ENCODE measurements around the gene TIMP2.
A peak's percentile ranks its signal among the peaks of the same experiment; 100 is the strongest.

Gene TIMP2

GRCh38 chr17:78842881-78843565 lies 82.2 kb downstream of the TIMP2 start:
- peaks cover 27% of the 10 kb centered on the region for H3K4me1 Mint-ChIP-seq (ENCODE audit: low read depth)
- no peaks in the 10 kb centered on the region for H3K9me3 Mint-ChIP-seq (ENCODE audit: low read depth)
- H3K27me3 Mint-ChIP-seq = no peaks in the 10 kb centered on the region
- H3K4me3 Mint-ChIP-seq = no peak overlapping the region
- no peak overlapping the region for H3K27ac Mint-ChIP-seq
- H3K36me3 Mint-ChIP-seq = peaks cover 4% of the 10 kb centered on the region

- H3K9me3 Mint-ChIP-seq (ENCODE audit: low read depth) = no peaks in the 10 kb centered on the region
- H3K27me3 Mint-ChIP-seq = no peaks in the 10 kb centered on the region
- peaks cover 13% of the 10 kb centered on the region for H3K36me3 Mint-ChIP-seq
- H3K4me3 Mint-ChIP-seq = peak within 1 kb of the TSS; percentile 95
- H3K4me1 Mint-ChIP-seq (ENCODE audit: low read depth) = peaks cover 42% of the 10 kb centered on the region
- H3K27ac Mint-ChIP-seq = peak within 1 kb of the TSS; percentile 94
These were observed 84.2 kb downstream of the TIMP2 start, which contains the start of gene USP36 for GRCh38 chr17:78840780-78841611. USP36 (minus strand) TSS chr17:78840814; CDS start chr17:78836363, 4,451 bp downstream.

GRCh38 chr17:78840530-78840779 lies 84.7 kb downstream of the TIMP2 start:
- Mint-ChIP-seq H3K4me1 (ENCODE audit: low read depth) (peaks cover 42% of the 10 kb centered on the region), H3K9me3 (ENCODE audit: low read depth) (no peaks in the 10 kb centered on the region), H3K27me3 (no peaks in the 10 kb centered on the region), H3K36me3 (peaks cover 15% of the 10 kb centered on the region), H3K4me3 (peak overlapping the region; percentile 90), H3K27ac (peak overlapping the region; percentile 94)

GRCh38 chr17:78839762-78840529 lies 85.2 kb downstream of the TIMP2 start:
- H3K9me3 Mint-ChIP-seq (ENCODE audit: low read depth) = no peaks in the 10 kb centered on the region
- H3K27ac Mint-ChIP-seq = peak overlapping the region; percentile 92
- H3K4me1 Mint-ChIP-seq (ENCODE audit: low read depth) = peaks cover 42% of the 10 kb centered on the region
- H3K27me3 Mint-ChIP-seq = no peaks in the 10 kb centered on the region
- H3K4me3 Mint-ChIP-seq = peak overlapping the region; percentile 95
- peaks cover 15% of the 10 kb centered on the region for H3K36me3 Mint-ChIP-seq

GRCh38 chr17:78839235-78839761 lies 85.9 kb downstream of the TIMP2 start:
- H3K27me3 Mint-ChIP-seq = no peaks in the 10 kb centered on the region
- peaks cover 15% of the 10 kb centered on the region for H3K36me3 Mint-ChIP-seq
- peak overlapping the region; percentile 95 for H3K4me3 Mint-ChIP-seq
- peak overlapping the region; percentile 92 for H3K27ac Mint-ChIP-seq
- H3K4me1 Mint-ChIP-seq (ENCODE audit: low read depth) = peaks cover 40% of the 10 kb centered on the region
- H3K9me3 Mint-ChIP-seq (ENCODE audit: low read depth) = no peaks in the 10 kb centered on the region

- Mint-ChIP-seq H3K27ac (peak overlapping the region; percentile 50), H3K9me3 (ENCODE audit: low read depth) (no peaks in the 10 kb centered on the region), H3K4me1 (ENCODE audit: low read depth) (peaks cover 39% of the 10 kb centered on the region), H3K27me3 (no peaks in the 10 kb centered on the region), H3K4me3 (peak overlapping the region; percentile 95), H3K36me3 (peaks cover 15% of the 10 kb centered on the region)
These were observed 86.6 kb downstream of the TIMP2 start for GRCh38 chr17:78838574-78839005.

GRCh38 chr17:78836420-78837021 lies 88.7 kb downstream of the TIMP2 start:
- H3K27ac Mint-ChIP-seq = no peak overlapping the region
- H3K36me3 Mint-ChIP-seq = peaks cover 17% of the 10 kb centered on the region
- H3K4me1 Mint-ChIP-seq (ENCODE audit: low read depth) = peaks cover 44% of the 10 kb centered on the region

GRCh38 chr17:78834571-78834970 lies 90.6 kb downstream of the TIMP2 start:
- Mint-ChIP-seq H3K4me1 (ENCODE audit: low read depth) (peaks cover 48% of the 10 kb centered on the region), H3K27ac (no peak overlapping the region), H3K9me3 (ENCODE audit: low read depth) (no peaks in the 10 kb centered on the region), H3K27me3 (no peaks in the 10 kb centered on the region), H3K36me3 (peaks cover 24% of the 10 kb centered on the region), H3K4me3 (no peak overlapping the region)

More at GRCh38 chr17:78836420-78837021, 88.7 kb downstream of the TIMP2 start:
- Mint-ChIP-seq H3K27me3 (no peaks in the 10 kb centered on the region), H3K4me3 (peak overlapping the region; percentile 30), H3K9me3 (ENCODE audit: low read depth) (no peaks in the 10 kb centered on the region)

- Mint-ChIP-seq H3K9me3 (ENCODE audit: low read depth) (no peaks in the 10 kb centered on the region), H3K36me3 (peaks cover 23% of the 10 kb centered on the region), H3K4me3 (no peak overlapping the region), H3K4me1 (ENCODE audit: low read depth) (peaks cover 36% of the 10 kb centered on the region), H3K27me3 (no peaks in the 10 kb centered on the region), H3K27ac (no peak overlapping the region)
These were observed 92.7 kb downstream of the TIMP2 start for GRCh38 chr17:78832541-78832810.

- Mint-ChIP-seq H3K9me3 (ENCODE audit: low read depth) (no peaks in the 10 kb centered on the region), H3K27me3 (no peaks in the 10 kb centered on the region), H3K4me1 (ENCODE audit: low read depth) (peaks cover 32% of the 10 kb centered on the region), H3K4me3 (no peak overlapping the region), H3K36me3 (peaks cover 21% of the 10 kb centered on the region), H3K27ac (no peak overlapping the region)
These were observed 93.3 kb downstream of the TIMP2 start for GRCh38 chr17:78831688-78832540.

- H3K27me3 Mint-ChIP-seq = no peaks in the 10 kb centered on the region
- no peak overlapping the region for H3K4me3 Mint-ChIP-seq
- no peak overlapping the region for H3K27ac Mint-ChIP-seq
- H3K36me3 Mint-ChIP-seq = peaks cover 15% of the 10 kb centered on the region
- no peaks in the 10 kb centered on the region for H3K9me3 Mint-ChIP-seq (ENCODE audit: low read depth)
- peaks cover 38% of the 10 kb centered on the region for H3K4me1 Mint-ChIP-seq (ENCODE audit: low read depth)
These were observed 95.7 kb downstream of the TIMP2 start for GRCh38 chr17:78829477-78829876.

- no peaks in the 10 kb centered on the region for H3K9me3 Mint-ChIP-seq (ENCODE audit: low read depth)
- peaks cover 38% of the 10 kb centered on the region for H3K4me1 Mint-ChIP-seq (ENCODE audit: low read depth)
- no peak overlapping the region for H3K27ac Mint-ChIP-seq
- H3K36me3 Mint-ChIP-seq = peaks cover 15% of the 10 kb centered on the region
- H3K27me3 Mint-ChIP-seq = no peaks in the 10 kb centered on the region
- H3K4me3 Mint-ChIP-seq = no peak overlapping the region
These were observed 96.6 kb downstream of the TIMP2 start for GRCh38 chr17:78828470-78829185.

- Mint-ChIP-seq H3K4me1 (ENCODE audit: low read depth) (peaks cover 34% of the 10 kb centered on the region), H3K9me3 (ENCODE audit: low read depth) (no peaks in the 10 kb centered on the region), H3K36me3 (peaks cover 13% of the 10 kb centered on the region), H3K4me3 (no peak overlapping the region), H3K27ac (no peak overlapping the region), H3K27me3 (no peaks in the 10 kb centered on the region)
These were observed 98.2 kb downstream of the TIMP2 start for GRCh38 chr17:78826836-78827509.
